HEK293T (cell line): ENCODE measurements around the gene ASS1.

Source experiments
- CTCF ChIA-PET: fragments of 350-600 bp; formaldehyde crosslinking; extraction: SDS; loops from one replicate; lab custom pipeline; 2021; ENCODE audit warnings: antibody characterized with exemption, inconsistent platforms; lab: Yijun Ruan, JAX
- POLR2A ChIA-PET: fragments of 350-600 bp; formaldehyde crosslinking; extraction: SDS; loops from one replicate; lab custom pipeline; 2020; ENCODE audit warnings: antibody characterized with exemption, inconsistent platforms; lab: Yijun Ruan, JAX
- DNase-seq: peaks from one replicate; pipeline ENCODE4 v3.0.0; 2012; ENCODE audit warnings: mixed read lengths; ENCODE audit errors: extremely low spot score
- ARNT ChIP-seq: fragments of 450-650 bp; IDR thresholded peaks from 2 replicates; pipeline ENCODE4 v1.6.1; 2017; ENCODE audit warnings: mild to moderate bottlenecking
- BHLHE40 ChIP-seq: fragments of 450-650 bp; IDR thresholded peaks from 2 replicates; pipeline ENCODE4 v1.6.1; 2016; ENCODE audit warnings: mild to moderate bottlenecking, moderate library complexity, borderline replicate concordance
- CTBP1 ChIP-seq: fragments of 450-650 bp; IDR thresholded peaks from 2 replicates; pipeline ENCODE4 v1.6.1; 2016; ENCODE audit warnings: borderline replicate concordance
- ELF4 ChIP-seq: fragments of 450-650 bp; IDR thresholded peaks from 2 replicates; pipeline ENCODE4 v1.6.1; 2017; ENCODE audit warnings: antibody characterized with exemption
- FOXA1 ChIP-seq: fragments of 450-650 bp; IDR thresholded peaks from 2 replicates; pipeline ENCODE4 v1.6.1; 2016; ENCODE audit warnings: mild to moderate bottlenecking
- FOXK2 ChIP-seq: fragments of 450-650 bp; IDR thresholded peaks from 2 replicates; pipeline ENCODE4 v1.6.1; 2016; ENCODE audit warnings: mild to moderate bottlenecking
- FOXM1 ChIP-seq: fragments of 450-650 bp; IDR thresholded peaks from 2 replicates; pipeline ENCODE4 v1.6.1; 2017; ENCODE audit warnings: mild to moderate bottlenecking, borderline replicate concordance
- HDGF ChIP-seq: fragments of 450-650 bp; IDR thresholded peaks from 2 replicates; pipeline ENCODE4 v1.6.1; 2017; ENCODE audit warnings: antibody characterized with exemption, borderline replicate concordance
- L3MBTL2 ChIP-seq: fragments of 450-650 bp; conservative IDR thresholded peaks from 2 replicates; pipeline ENCODE4 v1.6.1; 2016; ENCODE audit warnings: mild to moderate bottlenecking
- LEF1 ChIP-seq: fragments of 450-650 bp; IDR thresholded peaks from 2 replicates; pipeline ENCODE4 v1.6.1; 2017; ENCODE audit warnings: mild to moderate bottlenecking, borderline replicate concordance
- NFRKB ChIP-seq: fragments of 450-650 bp; IDR thresholded peaks from 2 replicates; pipeline ENCODE4 v1.6.1; 2016; ENCODE audit warnings: mild to moderate bottlenecking, moderate library complexity
- SP1 ChIP-seq: fragments of 450-650 bp; IDR thresholded peaks from 2 replicates; pipeline ENCODE4 v1.6.1; 2017
- SUZ12 ChIP-seq: fragments of 450-650 bp; IDR thresholded peaks from 2 replicates; pipeline ENCODE4 v1.6.1; 2016; ENCODE audit warnings: mild to moderate bottlenecking
- TARDBP ChIP-seq: fragments of 450-650 bp; IDR thresholded peaks from 2 replicates; pipeline ENCODE4 v1.6.1; 2016
- ZNF384 ChIP-seq: fragments of 450-650 bp; IDR thresholded peaks from 2 replicates; pipeline ENCODE4 v1.6.1; 2016
- TF ChIP-seq, protein P1 (sequence below): fragments of 450-650 bp; IDR thresholded peaks from 2 replicates; pipeline ENCODE4 v1.6.1; 2016

Gene ASS1

DNA sequence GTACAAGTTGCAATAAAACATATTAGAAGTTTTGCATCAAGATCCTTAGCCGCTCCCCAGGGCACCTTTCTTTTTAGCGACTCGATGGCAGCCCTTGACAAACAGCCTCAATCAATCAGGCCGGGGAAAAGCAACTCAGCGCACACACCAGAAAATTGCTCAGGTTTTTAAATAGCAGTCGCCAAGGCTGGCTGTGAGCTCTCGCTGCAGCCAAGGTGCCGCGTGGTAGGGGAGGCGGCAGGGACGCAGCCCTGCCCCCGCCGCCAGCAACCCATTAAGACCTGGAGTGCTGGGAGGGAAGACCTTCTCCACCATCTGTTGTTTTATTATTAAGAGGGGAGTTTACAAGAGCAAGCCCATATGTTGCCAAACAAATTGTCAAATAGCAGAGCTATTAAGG lies 22.6 kb downstream of the ASS1 start:
- ChIA-PET POLR2A (no interaction called here), CTCF (interaction anchor here (0.5 kb wide), 1 partner anchor 681 kb away, joined by 4 read pairs; no protein-coding TSS in a partner anchor)
- no peak for TF ChIP-seq NFRKB
- no peak for TF ChIP-seq L3MBTL2
- no peak for DNase-seq

DNA sequence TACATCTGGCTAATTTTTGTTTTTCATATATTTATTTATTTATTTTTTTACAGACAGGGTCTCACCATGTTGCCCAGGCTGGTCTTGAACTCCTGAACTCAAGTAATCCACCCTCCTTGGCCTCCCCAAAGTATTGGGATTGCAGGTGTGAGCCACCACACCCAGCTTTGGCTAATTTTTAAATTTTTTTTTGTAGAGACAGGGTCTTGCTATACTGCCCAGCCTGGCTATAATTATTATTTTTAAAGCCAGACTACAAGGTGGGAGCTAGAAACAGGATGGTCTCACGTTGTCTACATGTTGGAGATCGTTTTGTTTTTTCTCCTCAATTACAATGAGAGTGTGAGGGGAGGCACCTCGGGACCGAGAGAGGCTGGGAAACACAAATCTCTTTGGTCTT lies 23.8 kb downstream of the ASS1 start:
- POLR2A ChIA-PET = no interaction called here
- CTCF ChIA-PET = interaction anchor here (0.6 kb wide), 1 partner anchor 167 kb away, joined by 3 read pairs; no protein-coding TSS in a partner anchor
- DNase-seq = no peak

DNA sequence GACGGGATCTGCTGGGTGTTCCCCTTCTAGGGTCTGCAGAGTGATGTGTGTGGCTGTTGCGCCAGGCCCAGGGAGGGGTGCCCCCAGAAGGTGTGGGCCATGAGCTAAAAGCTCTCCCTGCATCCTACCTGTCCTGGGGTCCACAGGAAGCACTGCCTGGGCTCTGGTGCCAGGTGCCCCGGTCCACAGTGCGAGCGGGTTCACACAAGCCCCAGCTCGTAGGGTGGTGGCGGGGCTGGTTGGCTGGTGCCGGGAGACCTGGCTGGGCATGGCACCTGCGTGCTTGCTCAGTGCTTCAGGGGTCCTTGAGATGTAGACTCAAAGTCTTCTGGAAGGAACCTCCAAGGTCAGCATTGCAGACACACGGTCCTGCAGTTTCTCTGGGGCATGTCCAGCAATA lies 25.5 kb downstream of the ASS1 start:
- TF ChIP-seq ZNF384 (no peak), CTBP1 (no peak), SUZ12 (no peak), TARDBP (no peak), FOXA1 (no peak), BHLHE40 (no peak), LEF1 (no peak), ELF4 (no peak), NFRKB (no peak)
- TF ChIP-seq, protein P1, sequence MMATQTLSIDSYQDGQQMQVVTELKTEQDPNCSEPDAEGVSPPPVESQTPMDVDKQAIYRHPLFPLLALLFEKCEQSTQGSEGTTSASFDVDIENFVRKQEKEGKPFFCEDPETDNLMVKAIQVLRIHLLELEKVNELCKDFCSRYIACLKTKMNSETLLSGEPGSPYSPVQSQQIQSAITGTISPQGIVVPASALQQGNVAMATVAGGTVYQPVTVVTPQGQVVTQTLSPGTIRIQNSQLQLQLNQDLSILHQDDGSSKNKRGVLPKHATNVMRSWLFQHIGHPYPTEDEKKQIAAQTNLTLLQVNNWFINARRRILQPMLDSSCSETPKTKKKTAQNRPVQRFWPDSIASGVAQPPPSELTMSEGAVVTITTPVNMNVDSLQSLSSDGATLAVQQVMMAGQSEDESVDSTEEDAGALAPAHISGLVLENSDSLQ = no peak
- CTCF ChIA-PET = no interaction called here
- POLR2A ChIA-PET = no interaction called here
- no peak for DNase-seq

More for the DNA sequence above, 23.8 kb downstream of the ASS1 start:
- no peak for TF ChIP-seq LEF1
- TF ChIP-seq BHLHE40 = no peak
- TF ChIP-seq FOXK2 = no peak
- no peak for TF ChIP-seq ELF4
- TF ChIP-seq NFRKB = no peak
- TF ChIP-seq SP1 = no peak
- no peak for TF ChIP-seq ZNF384
- no peak for TF ChIP-seq HDGF
- no peak for TF ChIP-seq ARNT
- no peak for TF ChIP-seq FOXM1
- TF ChIP-seq L3MBTL2 = no peak
- TF ChIP-seq CTBP1 = no peak
- TF ChIP-seq FOXA1 = no peak
- TF ChIP-seq TARDBP = no peak
- TF ChIP-seq SUZ12 = no peak

DNA sequence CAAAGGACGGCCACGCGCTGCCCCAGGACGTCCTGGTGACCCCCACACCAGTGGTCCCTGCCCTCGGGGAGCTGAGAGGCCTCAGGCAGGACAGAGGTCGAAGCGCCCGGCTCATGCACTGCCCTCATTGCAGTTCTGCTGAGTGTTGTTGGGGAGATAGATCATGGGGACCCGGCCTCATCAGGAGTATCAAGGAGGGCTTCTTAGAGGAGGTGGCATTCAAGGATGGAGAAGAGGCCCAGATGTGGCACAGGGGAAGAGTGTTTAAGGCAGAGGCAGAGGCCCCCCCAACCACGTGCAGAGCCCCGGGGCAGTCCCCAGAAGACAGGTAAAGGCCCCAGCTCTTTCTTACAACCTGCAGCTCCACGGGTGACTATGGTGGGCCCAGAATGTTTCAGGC lies 26.2 kb downstream of the ASS1 start:
- ChIA-PET POLR2A (no interaction called here), CTCF (no interaction called here)
- TF ChIP-seq L3MBTL2 (no peak), LEF1 (no peak), BHLHE40 (no peak), NFRKB (no peak)
- no peak for DNase-seq

- ChIA-PET POLR2A (no interaction called here), CTCF (no interaction called here)
- TF ChIP-seq, protein P1 = no peak
- TF ChIP-seq FOXA1 = no peak
- TF ChIP-seq CTBP1 = no peak
- TF ChIP-seq ZNF384 = no peak
- DNase-seq = no peak
These were observed 26.8 kb downstream of the ASS1 start for GRCh38 chr9:130471411-130472183.

DNA sequence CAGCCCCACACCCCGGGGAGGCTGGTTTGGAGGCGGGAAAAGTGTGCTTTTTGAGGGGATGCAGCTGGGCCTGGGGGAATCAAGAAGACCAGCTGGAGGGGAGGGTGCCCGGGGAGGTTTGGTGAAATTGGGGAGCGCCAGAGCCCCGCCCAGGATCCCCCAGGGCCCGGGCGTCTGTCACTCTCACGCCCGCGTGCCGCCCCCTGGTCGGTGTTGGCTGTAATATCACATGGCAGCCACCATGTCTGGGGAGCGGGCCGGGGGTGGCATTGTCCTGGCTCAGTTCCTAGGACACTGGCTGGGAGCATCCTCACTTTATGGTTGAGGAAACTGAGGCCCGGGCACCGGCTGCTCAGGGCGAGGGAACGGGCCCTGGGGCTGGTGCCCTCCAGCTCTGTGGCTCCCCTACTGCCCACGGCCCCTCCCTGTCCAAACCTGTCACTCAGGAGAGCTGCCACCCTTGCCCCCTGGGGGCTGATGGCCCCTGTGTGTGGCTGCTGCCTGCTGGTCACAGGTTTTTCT lies 27.5 kb downstream of the ASS1 start:
- TF ChIP-seq FOXA1 = no peak
- TF ChIP-seq BHLHE40 = no peak
- no peak for TF ChIP-seq SP1
- no peak for TF ChIP-seq ARNT
- no peak for TF ChIP-seq SUZ12
- no peak for TF ChIP-seq ELF4
- TF ChIP-seq LEF1 = no peak
- TF ChIP-seq CTBP1 = no peak
- TF ChIP-seq L3MBTL2 = no peak
- no peak for TF ChIP-seq HDGF
- no peak for TF ChIP-seq FOXM1
- no peak for TF ChIP-seq FOXK2
- no peak for TF ChIP-seq ZNF384
- no peak for TF ChIP-seq TARDBP
- TF ChIP-seq, protein P1 = no peak
- ChIA-PET CTCF (no interaction called here), POLR2A (no interaction called here)
- no peak for DNase-seq

DNA sequence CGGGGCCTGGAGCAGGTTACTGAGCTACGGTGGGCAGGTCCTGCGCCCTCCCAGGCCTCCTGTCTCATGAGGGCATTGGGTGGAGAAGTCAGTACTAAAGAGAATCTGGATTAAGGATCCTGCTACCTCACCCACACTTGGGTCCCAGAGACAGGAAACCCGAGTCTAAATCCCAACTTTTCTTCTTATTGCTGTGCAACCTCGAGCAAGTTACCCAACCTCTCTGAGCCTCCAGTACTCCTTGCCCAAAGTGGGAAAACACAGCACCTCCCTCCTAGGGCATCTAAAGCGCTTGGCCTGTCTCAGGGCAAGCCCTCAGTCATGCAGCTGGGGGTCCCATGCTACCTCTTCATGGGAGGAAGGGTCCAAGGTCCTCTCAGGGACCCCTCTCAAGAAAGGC lies 28.2 kb downstream of the ASS1 start:
- TF ChIP-seq ARNT = no peak
- no peak for TF ChIP-seq FOXK2
- no peak for TF ChIP-seq HDGF
- TF ChIP-seq FOXM1 = no peak
- TF ChIP-seq ZNF384 = no peak
- no peak for TF ChIP-seq NFRKB
- no peak for TF ChIP-seq CTBP1
- TF ChIP-seq BHLHE40 = no peak
- no peak for TF ChIP-seq FOXA1
- TF ChIP-seq, protein P1 = no peak
- no peak for TF ChIP-seq SP1
- no peak for TF ChIP-seq L3MBTL2
- TF ChIP-seq LEF1 = no peak
- TF ChIP-seq TARDBP = no peak
- no peak for TF ChIP-seq SUZ12
- TF ChIP-seq ELF4 = no peak
- POLR2A ChIA-PET = no interaction called here
- no peak for DNase-seq
- CTCF ChIA-PET = no interaction called here
